ENCODE measurements around the gene DDX56. TPM values are rescaled to one million over a fixed set of nuclear protein-coding genes. Genes with fewer than 3 reads are reported as not detected.

DDX56 gene
- total RNA-seq, 6 experiments from 2014 or later: 31.8 to 42.2 (median 36.5) TPM

GRCh38 chr7:44522315-44522714 lies 51.4 kb downstream of the DDX56 start:
- ATAC-seq (no peak), DNase-seq (no peak)
- intact Hi-C loops (cut with DNase I): no loop called here
- Histone ChIP-seq H3K36me3 (peaks cover 0 to 72% (median 9%) of the 10 kb centered on the region in 4 donors), H3K4me1 (peaks cover 0 to 8% (median 3%) of the 10 kb centered on the region in 4 donors), H3K9me3 (no peaks in the 10 kb centered on the region), H3K4me3 (no peak overlapping the region), H3K27me3 (no peaks in the 10 kb centered on the region), H3K27ac (no peak overlapping the region)
- no CpG with 5 or more reads among the region's 3 CpGs for WGBS (ENCODE audit: insufficient coverage, low coverage, low lambda C conversion rate, missing lambda C conversion rate)
- no peak for TF ChIP-seq CTCF (IDR thresholded peaks at IDR 0.05)
- no peak for TF ChIP-seq POLR2A (IDR thresholded peaks at IDR 0.05)

DNA sequence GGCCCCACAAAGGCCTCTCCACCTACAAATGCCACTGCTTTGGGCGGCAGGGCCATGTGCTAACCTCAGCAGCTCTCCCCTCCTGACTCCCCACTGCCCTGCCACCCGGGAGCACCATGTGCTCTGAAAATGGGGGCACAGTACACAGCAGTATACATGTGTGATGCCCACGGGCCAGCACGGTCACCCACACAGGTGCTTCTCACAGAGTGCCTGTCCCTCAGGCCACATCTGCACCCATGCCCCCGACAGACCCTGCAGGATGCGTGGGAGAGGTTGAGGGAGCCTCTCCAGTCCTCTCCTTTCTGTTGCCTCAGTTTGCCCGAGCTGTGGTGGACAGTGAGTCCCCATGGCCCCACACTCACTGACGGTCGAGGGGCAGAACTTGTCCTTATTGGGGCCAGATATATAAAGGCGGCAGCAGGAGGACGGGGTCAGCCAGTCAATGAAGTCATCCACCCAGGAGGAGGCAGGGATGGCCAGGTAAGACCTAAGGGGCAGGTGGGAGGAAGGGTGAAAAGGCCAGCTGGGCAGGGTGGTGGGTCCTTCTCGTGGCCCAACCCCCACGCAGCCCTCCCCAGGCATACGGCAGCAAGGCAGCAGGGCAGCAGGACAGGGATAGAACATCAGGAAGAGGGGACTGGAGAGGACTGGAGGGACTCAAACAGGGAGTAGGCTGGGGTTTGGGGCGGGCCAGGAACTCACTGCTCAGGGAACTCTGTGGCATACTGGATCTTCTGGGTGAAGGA lies 52.2 kb downstream of the DDX56 start:
- WGBS (ENCODE audit: insufficient coverage, low coverage, low lambda C conversion rate, missing lambda C conversion rate): 83% methylated on average over 9 of the region's 15 CpGs
- DNase-seq (no peak), ATAC-seq (no peak)
- Histone ChIP-seq H3K4me1 (peaks cover 0 to 8% (median 4%) of the 10 kb centered on the region in 4 donors), H3K27ac (no peak overlapping the region), H3K9me3 (no peaks in the 10 kb centered on the region), H3K36me3 (peaks cover 0 to 71% (median 9%) of the 10 kb centered on the region in 4 donors), H3K4me3 (no peak overlapping the region), H3K27me3 (no peaks in the 10 kb centered on the region)
- intact Hi-C loops (cut with DNase I): no loop called here
- TF ChIP-seq POLR2A (IDR thresholded peaks at IDR 0.05) (no peak), CTCF (IDR thresholded peaks at IDR 0.05) (no peak)

GRCh38 chr7:44520574-44520973 lies 53.1 kb downstream of the DDX56 start:
- Histone ChIP-seq H3K4me1 (peaks cover 0 to 8% (median 4%) of the 10 kb centered on the region in 4 donors), H3K9me3 (no peaks in the 10 kb centered on the region), H3K36me3 (peaks cover 0 to 75% (median 9%) of the 10 kb centered on the region in 4 donors), H3K4me3 (no peak overlapping the region), H3K27ac (no peak overlapping the region), H3K27me3 (no peaks in the 10 kb centered on the region)
- 100% methylated on average over 2 of the region's 5 CpGs for WGBS (ENCODE audit: insufficient coverage, low coverage, low lambda C conversion rate, missing lambda C conversion rate)
- ATAC-seq: no peak
- DNase-seq: no peak
- no peak for TF ChIP-seq POLR2A (IDR thresholded peaks at IDR 0.05)
- intact Hi-C loops (cut with DNase I): no loop called here

- no peak for DNase-seq
- Histone ChIP-seq H3K36me3 (peaks cover 0 to 79% (median 9%) of the 10 kb centered on the region in 4 donors), H3K4me1 (peaks cover 0 to 8% (median 4%) of the 10 kb centered on the region in 4 donors), H3K9me3 (no peaks in the 10 kb centered on the region), H3K27me3 (no peaks in the 10 kb centered on the region), H3K4me3 (no peak overlapping the region), H3K27ac (no peak overlapping the region)
- intact Hi-C loops (cut with DNase I): no loop called here
- ATAC-seq: no peak
- TF ChIP-seq POLR2A (IDR thresholded peaks at IDR 0.05): no peak
- no peak for TF ChIP-seq CTCF (IDR thresholded peaks at IDR 0.05)
- WGBS (ENCODE audit: insufficient coverage, low coverage, low lambda C conversion rate, missing lambda C conversion rate): 85% methylated on average over 3 of the region's 7 CpGs
Observed at GRCh38 chr7:44519546-44519945, 54.2 kb downstream of the DDX56 start.

- DNase-seq (no peak), ATAC-seq (no peak)
- H3K4me1 ChIP-seq: peaks cover 0 to 8% (median 4%) of the 10 kb centered on the region in 4 donors
- no peak for TF ChIP-seq CTCF (IDR thresholded peaks at IDR 0.05)
- no peak for TF ChIP-seq POLR2A (IDR thresholded peaks at IDR 0.05)
- intact Hi-C loops (cut with DNase I): no loop called here
- no peak overlapping the region for H3K27ac ChIP-seq
- H3K36me3 ChIP-seq: peaks cover 0 to 81% (median 12%) of the 10 kb centered on the region in 4 donors
- no peaks in the 10 kb centered on the region for H3K27me3 ChIP-seq
- no peaks in the 10 kb centered on the region for H3K9me3 ChIP-seq
- H3K4me3 ChIP-seq: no peak overlapping the region
- 100% methylated on average over 1 of the region's 3 CpGs for WGBS (ENCODE audit: insufficient coverage, low coverage, low lambda C conversion rate, missing lambda C conversion rate)
Observed at GRCh38 chr7:44518761-44519160, 54.9 kb downstream of the DDX56 start.
